ENCODE results near the gene RPL37.
"Not testable (repeated sequence)": the region's sequence is repeated elsewhere in the genome, so short reads cannot be mapped to it uniquely, and the experiment has no call there.

Gene RPL37

DNA sequence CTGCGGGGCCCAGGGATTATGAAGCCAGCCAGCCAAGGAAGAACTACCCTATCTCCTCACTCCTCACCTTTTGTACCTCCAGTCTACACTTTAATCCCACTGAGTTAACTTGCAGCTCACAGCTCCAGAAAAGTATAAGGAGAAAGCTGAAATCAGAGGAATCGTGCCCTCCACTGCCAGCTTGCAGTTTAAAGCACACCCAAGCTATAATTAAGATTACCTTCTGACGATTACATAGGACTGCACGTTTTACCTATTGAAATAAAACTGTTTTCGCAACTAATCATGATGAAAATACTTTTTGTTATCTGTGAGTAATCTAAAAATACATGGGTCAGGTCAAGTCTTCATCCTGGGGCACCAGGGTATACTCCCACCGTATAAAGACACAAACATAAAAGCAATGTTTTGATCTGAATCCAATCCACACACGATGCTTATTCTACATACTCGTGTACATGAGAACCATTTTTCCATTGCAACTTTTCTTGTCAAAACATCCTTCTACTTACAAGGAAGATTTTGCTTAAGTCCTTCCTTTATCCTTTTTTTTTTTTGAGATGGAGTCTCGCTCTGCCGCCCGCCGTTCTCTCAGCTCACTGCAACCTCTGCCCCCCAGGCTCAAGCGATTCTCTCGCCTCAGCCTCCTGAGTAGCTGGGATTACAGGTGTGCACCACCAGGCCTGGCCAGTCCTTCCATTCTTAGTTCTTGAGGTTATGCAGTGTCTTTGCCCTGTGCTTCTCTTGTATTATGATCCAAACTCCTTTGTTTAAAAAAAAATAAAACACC, 7.6 kb downstream of the RPL37 start:
- no peak overlapping the region for H2BK15ac ChIP-seq (replicated peaks; ENCODE audit: low read depth)
- H3K4me3 ChIP-seq (ENCODE audit: low read length), result no peak overlapping the region
- H3K23ac ChIP-seq (ENCODE audit: low read length), result no peak overlapping the region
- H3K79me1 ChIP-seq (ENCODE audit: low read length), result peaks cover 6% of the 10 kb centered on the region
- H3K9ac ChIP-seq (ENCODE audit: low read length), result no peak overlapping the region
- H2BK5ac ChIP-seq (ENCODE audit: low read length), result no peak overlapping the region
- DNase-seq, result no peak
- no peak overlapping the region for H3K18ac ChIP-seq (ENCODE audit: low read length)
- peaks cover 12% of the 10 kb centered on the region for H3K79me2 ChIP-seq (ENCODE audit: control insufficient read depth, insufficient read depth, low read length)
- H3K56ac ChIP-seq (ENCODE audit: low read length), result no peak overlapping the region
- H3K27me3 ChIP-seq (ENCODE audit: insufficient read depth, low read length, poor library complexity), result no peaks in the 10 kb centered on the region
- no CpG with 5 or more reads among the region's 14 CpGs for WGBS (ENCODE audit: extremely low coverage, insufficient coverage, low lambda C conversion rate)
- H3K36me3 ChIP-seq (ENCODE audit: control insufficient read depth, insufficient read depth, low read length), result peaks cover 13% of the 10 kb centered on the region
- no peak overlapping the region for H2BK120ac ChIP-seq (ENCODE audit: low read depth, low read length)
- H4K5ac ChIP-seq (ENCODE audit: low read length), result no peak overlapping the region
- H3K4ac ChIP-seq (ENCODE audit: low read depth, low read length), result no peak overlapping the region
- no peak overlapping the region for H3K27ac ChIP-seq (ENCODE audit: low read depth, low read length)
- H2AK5ac ChIP-seq (ENCODE audit: low read length), result no peak overlapping the region
- no peaks in the 10 kb centered on the region for H3K4me1 ChIP-seq (ENCODE audit: control insufficient read depth, low read depth, low read length)
- no peak overlapping the region for H3K4me2 ChIP-seq (ENCODE audit: low read length)
- no peak overlapping the region for H4K8ac ChIP-seq (ENCODE audit: low read depth, low read length)

DNA sequence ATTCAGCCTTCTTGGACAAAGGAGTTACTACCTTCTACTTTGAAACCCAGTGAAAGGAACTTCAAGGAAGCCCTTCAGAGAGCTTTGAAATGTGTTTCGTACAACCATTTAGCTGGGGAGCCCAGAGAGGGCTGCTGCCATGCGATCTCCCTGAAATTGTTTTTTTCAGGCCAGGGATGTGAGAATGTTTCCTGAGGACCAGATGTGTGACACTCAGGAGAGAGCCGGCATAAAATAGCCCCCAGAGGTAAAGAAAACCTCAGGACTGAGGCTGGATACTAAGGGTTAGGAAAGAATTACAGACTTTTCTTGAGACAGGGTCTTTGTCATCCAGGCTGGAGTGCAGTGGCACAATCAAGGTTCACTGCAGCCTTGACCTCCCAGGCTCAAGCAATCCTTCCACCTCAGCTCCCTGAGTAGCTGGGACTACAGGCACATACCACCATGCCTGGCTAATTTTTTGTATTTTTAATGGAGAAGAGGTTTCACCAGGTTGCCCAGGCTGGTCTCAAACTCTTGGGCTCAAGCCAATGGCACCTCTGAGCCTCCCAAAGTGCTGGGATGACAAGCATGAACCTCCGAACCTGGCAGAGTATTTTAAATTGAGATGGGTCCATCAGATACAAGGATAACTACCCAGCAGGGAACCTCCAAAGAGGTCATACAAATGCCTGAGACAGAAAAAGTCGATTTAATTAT, 8.4 kb downstream of the RPL37 start:
- Histone ChIP-seq H2AK5ac (ENCODE audit: low read length) (no peak overlapping the region), H3K27ac (ENCODE audit: low read depth, low read length) (no peak overlapping the region), H3K36me3 (ENCODE audit: control insufficient read depth, insufficient read depth, low read length) (peaks cover 9% of the 10 kb centered on the region), H3K9ac (ENCODE audit: low read length) (no peak overlapping the region), H3K4me1 (ENCODE audit: control insufficient read depth, low read depth, low read length) (no peaks in the 10 kb centered on the region), H3K4me2 (ENCODE audit: low read length) (no peak overlapping the region), H4K8ac (ENCODE audit: low read depth, low read length) (peak overlapping the region; percentile 28), H3K4ac (ENCODE audit: low read depth, low read length) (no peak overlapping the region), H3K79me2 (ENCODE audit: control insufficient read depth, insufficient read depth, low read length) (peaks cover 6% of the 10 kb centered on the region), H2BK120ac (ENCODE audit: low read depth, low read length) (no peak overlapping the region), H3K23ac (ENCODE audit: low read length) (no peak overlapping the region), H2BK15ac (replicated peaks; ENCODE audit: low read depth) (no peak overlapping the region), H3K79me1 (ENCODE audit: low read length) (peaks cover 2% of the 10 kb centered on the region), H3K27me3 (ENCODE audit: insufficient read depth, low read length, poor library complexity) (no peaks in the 10 kb centered on the region), H4K5ac (ENCODE audit: low read length) (no peak overlapping the region), H3K4me3 (ENCODE audit: low read length) (no peak overlapping the region), H3K18ac (ENCODE audit: low read length) (no peak overlapping the region), H3K56ac (ENCODE audit: low read length) (no peak overlapping the region), H2BK5ac (ENCODE audit: low read length) (no peak overlapping the region)
- DNase-seq, result peak; percentile 34
- whole genome bisulfite sequencing (ENCODE audit: extremely low coverage, insufficient coverage, low lambda C conversion rate), result no CpG with 5 or more reads among the region's 5 CpGs

DNA sequence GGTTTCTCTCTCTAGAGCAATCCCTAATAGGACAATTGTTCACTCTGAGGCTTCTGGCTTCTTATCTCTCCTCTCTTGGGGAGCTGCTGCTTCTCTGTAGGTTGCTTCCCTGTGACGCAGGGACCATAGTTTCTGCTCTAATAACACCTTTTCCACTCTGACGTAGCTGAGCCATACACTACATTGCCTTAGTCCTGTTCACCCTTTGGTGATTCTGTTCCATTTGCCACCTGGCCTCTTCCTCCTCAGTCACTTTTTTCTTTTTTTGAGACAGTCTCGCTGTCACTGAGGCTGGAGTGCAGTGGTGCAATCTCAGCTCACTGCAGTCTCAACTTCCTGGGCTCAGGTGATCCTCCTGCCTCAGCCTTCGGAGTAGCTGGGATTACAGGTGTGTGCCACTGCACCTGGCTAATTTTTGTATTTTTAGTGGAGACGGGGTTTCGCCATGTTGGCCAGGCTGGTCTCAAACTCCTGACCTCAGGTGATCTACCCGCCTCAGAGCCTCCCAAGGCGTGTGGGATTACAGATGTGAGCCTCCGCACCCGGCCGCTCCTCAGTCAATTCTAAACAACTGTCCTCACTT, 9.5 kb downstream of the RPL37 start:
- H3K4me3 ChIP-seq (ENCODE audit: low read length); H3K56ac ChIP-seq (ENCODE audit: low read length); H3K79me2 ChIP-seq (ENCODE audit: control insufficient read depth, insufficient read depth, low read length); H3K79me1 ChIP-seq (ENCODE audit: low read length); H4K5ac ChIP-seq (ENCODE audit: low read length); H3K27ac ChIP-seq (ENCODE audit: low read depth, low read length); H2BK15ac ChIP-seq (replicated peaks; ENCODE audit: low read depth); H4K8ac ChIP-seq (ENCODE audit: low read depth, low read length); H3K9ac ChIP-seq (ENCODE audit: low read length); H2AK5ac ChIP-seq (ENCODE audit: low read length); H3K4ac ChIP-seq (ENCODE audit: low read depth, low read length); H3K4me2 ChIP-seq (ENCODE audit: low read length); H2BK120ac ChIP-seq (ENCODE audit: low read depth, low read length); H3K18ac ChIP-seq (ENCODE audit: low read length); H3K23ac ChIP-seq (ENCODE audit: low read length); H3K36me3 ChIP-seq (ENCODE audit: control insufficient read depth, insufficient read depth, low read length); H3K27me3 ChIP-seq (ENCODE audit: insufficient read depth, low read length, poor library complexity); H3K4me1 ChIP-seq (ENCODE audit: control insufficient read depth, low read depth, low read length); H2BK5ac ChIP-seq (ENCODE audit: low read length): not testable (repeated sequence)
- WGBS (ENCODE audit: extremely low coverage, insufficient coverage, low lambda C conversion rate), result no CpG with 5 or more reads among the region's 11 CpGs
- peak; percentile 61 for DNase-seq

GRCh38 chr5:40823459-40823858, 11.6 kb downstream of the RPL37 start:
- no CpG with 5 or more reads among the region's 1 CpG for WGBS (ENCODE audit: extremely low coverage, insufficient coverage, low lambda C conversion rate)
- H3K4ac ChIP-seq (ENCODE audit: low read depth, low read length), result no peak overlapping the region
- H2BK5ac ChIP-seq (ENCODE audit: low read length), result no peak overlapping the region
- H3K36me3 ChIP-seq (ENCODE audit: control insufficient read depth, insufficient read depth, low read length), result peaks cover 3% of the 10 kb centered on the region
- no peak overlapping the region for H3K9ac ChIP-seq (ENCODE audit: low read length)
- no peak overlapping the region for H3K56ac ChIP-seq (ENCODE audit: low read length)
- H3K27ac ChIP-seq (ENCODE audit: low read depth, low read length), result no peak overlapping the region
- H4K8ac ChIP-seq (ENCODE audit: low read depth, low read length), result no peak overlapping the region
- no peaks in the 10 kb centered on the region for H3K79me1 ChIP-seq (ENCODE audit: low read length)
- no peaks in the 10 kb centered on the region for H3K27me3 ChIP-seq (ENCODE audit: insufficient read depth, low read length, poor library complexity)
- no peak overlapping the region for H3K23ac ChIP-seq (ENCODE audit: low read length)
- H3K18ac ChIP-seq (ENCODE audit: low read length), result no peak overlapping the region
- peak; percentile 36 for DNase-seq
- no peaks in the 10 kb centered on the region for H3K4me1 ChIP-seq (ENCODE audit: control insufficient read depth, low read depth, low read length)
- no peak overlapping the region for H4K5ac ChIP-seq (ENCODE audit: low read length)
- H3K4me2 ChIP-seq (ENCODE audit: low read length), result no peak overlapping the region
- no peak overlapping the region for H2BK15ac ChIP-seq (replicated peaks; ENCODE audit: low read depth)
- no peak overlapping the region for H3K4me3 ChIP-seq (ENCODE audit: low read length)
- no peak overlapping the region for H2BK120ac ChIP-seq (ENCODE audit: low read depth, low read length)
- H2AK5ac ChIP-seq (ENCODE audit: low read length), result no peak overlapping the region
- H3K79me2 ChIP-seq (ENCODE audit: control insufficient read depth, insufficient read depth, low read length), result no peaks in the 10 kb centered on the region

DNA sequence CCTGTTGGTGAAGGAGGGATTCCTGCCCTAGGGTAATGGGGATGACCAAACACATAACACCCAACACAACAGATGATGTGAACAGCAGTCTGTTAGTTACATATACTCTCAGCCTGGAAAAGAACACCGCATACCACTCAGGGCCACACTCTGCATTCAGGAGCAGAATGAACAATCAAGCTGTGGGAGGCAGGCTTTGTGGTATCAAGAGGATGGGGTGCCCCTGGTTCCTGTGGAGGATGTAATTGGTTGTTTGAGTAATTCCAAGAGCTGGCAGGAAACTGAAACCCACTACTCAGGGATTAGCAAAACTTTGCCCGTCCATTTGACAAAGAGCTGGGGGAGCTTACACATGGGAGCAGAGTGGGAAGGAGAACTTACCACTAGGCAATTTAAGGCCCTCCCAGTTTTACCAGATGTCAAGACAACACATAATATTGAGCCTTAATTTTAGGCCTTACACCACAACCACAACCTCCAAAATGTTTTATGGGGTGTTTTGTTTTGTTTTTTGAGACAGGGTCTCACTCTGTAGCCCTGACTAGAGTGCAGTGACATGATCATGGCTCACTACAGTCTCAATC, 21.2 kb downstream of the RPL37 start:
- no peak overlapping the region for H2AK5ac ChIP-seq (ENCODE audit: low read length)
- H3K27ac ChIP-seq (ENCODE audit: low read depth, low read length), result no peak overlapping the region
- WGBS (ENCODE audit: extremely low coverage, insufficient coverage, low lambda C conversion rate), result no CpG with 5 or more reads among the region's 2 CpGs
- DNase-seq, result no peak
- no peak overlapping the region for H3K4ac ChIP-seq (ENCODE audit: low read depth, low read length)
- H3K9ac ChIP-seq (ENCODE audit: low read length), result no peak overlapping the region
- no peak overlapping the region for H3K4me3 ChIP-seq (ENCODE audit: low read length)
- H3K18ac ChIP-seq (ENCODE audit: low read length), result no peak overlapping the region
- no peak overlapping the region for H3K56ac ChIP-seq (ENCODE audit: low read length)
- no peaks in the 10 kb centered on the region for H3K36me3 ChIP-seq (ENCODE audit: control insufficient read depth, insufficient read depth, low read length)
- no peaks in the 10 kb centered on the region for H3K4me1 ChIP-seq (ENCODE audit: control insufficient read depth, low read depth, low read length)
- H3K79me2 ChIP-seq (ENCODE audit: control insufficient read depth, insufficient read depth, low read length), result no peaks in the 10 kb centered on the region
- no peak overlapping the region for H2BK120ac ChIP-seq (ENCODE audit: low read depth, low read length)
- H3K4me2 ChIP-seq (ENCODE audit: low read length), result no peak overlapping the region
- H3K23ac ChIP-seq (ENCODE audit: low read length), result no peak overlapping the region
- H2BK15ac ChIP-seq (replicated peaks; ENCODE audit: low read depth), result no peak overlapping the region
- no peak overlapping the region for H2BK5ac ChIP-seq (ENCODE audit: low read length)
- H4K8ac ChIP-seq (ENCODE audit: low read depth, low read length), result no peak overlapping the region
- H3K79me1 ChIP-seq (ENCODE audit: low read length), result no peaks in the 10 kb centered on the region
- H3K27me3 ChIP-seq (ENCODE audit: insufficient read depth, low read length, poor library complexity), result no peaks in the 10 kb centered on the region
- no peak overlapping the region for H4K5ac ChIP-seq (ENCODE audit: low read length)

Data from mesendoderm (in vitro differentiated cells).